NOMO-1 (cell line): ENCODE results near the gene SERINC2.
"Not testable (repeated sequence)": the region's sequence is repeated elsewhere in the genome, so short reads cannot be mapped to it uniquely, and the experiment has no call there.

ENCODE experiments used
- DNase-seq, 2 experiments: peaks; one replicate each; lab custom pipeline; 2025; ENCODE audit not compliant: unreplicated experiment in 2 of 2; lab: John Stamatoyannopoulos, UW

The SERINC2 gene

DNA sequence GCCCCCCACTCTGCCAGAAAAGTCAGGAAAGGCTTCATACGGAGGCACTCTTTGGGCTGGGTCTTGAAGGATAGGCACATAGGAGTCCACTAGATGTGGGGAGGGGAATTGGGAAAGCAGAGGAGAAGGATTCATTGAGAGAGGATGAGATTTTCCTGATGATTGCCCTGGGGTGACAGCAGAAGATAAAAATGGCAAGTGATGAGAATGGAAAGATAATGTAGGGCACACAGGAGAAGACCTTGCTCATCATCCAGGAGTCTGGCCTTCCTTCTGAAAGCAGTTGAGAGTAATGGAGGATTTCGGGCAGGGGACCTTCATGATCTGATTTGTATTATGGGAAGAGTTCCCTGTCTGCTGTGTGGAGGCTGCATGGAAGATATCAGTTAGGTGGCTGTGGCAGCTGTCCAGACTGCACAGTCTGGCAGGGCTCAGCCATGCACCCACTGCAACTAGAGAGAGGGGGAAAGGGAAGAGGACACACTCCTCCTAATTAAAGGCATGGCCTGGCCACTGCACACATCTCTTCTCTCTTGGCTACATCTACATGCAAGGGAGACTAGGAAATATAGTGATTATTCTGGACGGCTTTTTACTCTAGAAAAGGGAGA is 30.5 kb upstream of the SERINC2 start:
- DNase-seq: no peak

DNA sequence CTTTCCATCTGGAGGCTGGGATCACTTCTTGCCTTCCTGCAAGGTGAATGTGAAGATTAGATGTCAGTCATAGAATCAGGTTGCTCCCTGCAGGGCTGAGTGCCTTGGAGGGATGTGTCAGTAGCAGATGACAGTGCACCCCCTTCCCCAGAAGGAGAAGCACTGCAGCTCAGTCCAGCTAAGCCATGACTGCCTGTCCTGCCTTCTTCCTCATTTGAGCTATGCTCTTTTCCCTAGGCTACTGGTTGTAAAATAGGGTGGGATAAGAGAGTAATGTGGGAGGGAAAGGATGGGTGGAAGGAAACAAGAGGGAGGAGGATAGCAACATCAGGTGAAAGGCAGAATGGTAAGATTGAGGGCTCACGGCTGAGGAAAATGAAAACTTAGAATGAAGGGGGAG is 29.0 kb upstream of the SERINC2 start:
- DNase-seq: no peak

DNA sequence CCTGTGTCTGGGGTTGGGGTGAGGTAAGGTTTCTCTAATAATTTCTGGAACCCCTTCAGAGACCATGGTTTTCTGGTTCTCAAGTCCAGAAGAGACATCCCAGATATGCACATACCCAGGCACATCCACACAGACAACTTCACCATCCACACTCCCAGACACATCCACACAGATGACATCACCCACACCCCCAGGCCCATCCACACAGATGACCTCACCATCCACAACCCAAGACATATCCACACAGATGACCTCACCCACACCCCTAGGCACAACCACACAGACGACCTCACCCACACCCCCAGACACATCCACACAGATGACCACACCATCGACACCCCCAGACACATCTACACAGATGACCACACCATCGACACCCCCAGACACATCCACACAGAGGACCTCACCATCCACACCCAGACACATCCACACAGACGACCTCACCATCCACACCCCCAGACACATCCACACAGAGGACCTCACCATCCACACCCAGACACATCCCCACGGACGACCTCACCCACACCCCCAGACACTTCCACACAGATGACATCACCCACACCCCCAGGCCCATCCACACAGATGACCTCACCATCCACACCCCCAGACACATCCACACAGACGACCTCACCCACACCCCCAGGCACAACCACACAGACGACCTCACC is 26.3 kb upstream of the SERINC2 start:
- not testable (repeated sequence) for DNase-seq

DNA sequence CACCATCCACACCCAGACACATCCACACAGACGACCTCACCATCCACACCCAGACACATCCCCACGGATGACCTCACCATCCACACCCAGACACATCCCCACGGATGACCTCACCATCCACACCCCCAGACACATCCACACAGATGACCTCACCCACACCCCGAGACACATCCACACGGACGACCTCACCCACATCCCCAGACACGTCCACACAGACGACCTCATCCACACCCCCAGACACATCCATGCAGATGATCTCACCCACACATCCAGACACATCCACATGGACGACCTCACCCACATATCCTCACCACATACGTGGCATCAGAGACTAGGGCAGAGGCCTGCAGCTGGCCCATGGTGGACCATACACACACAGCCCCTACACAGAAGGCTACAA is 25.4 kb upstream of the SERINC2 start:
- no peak for DNase-seq

DNA sequence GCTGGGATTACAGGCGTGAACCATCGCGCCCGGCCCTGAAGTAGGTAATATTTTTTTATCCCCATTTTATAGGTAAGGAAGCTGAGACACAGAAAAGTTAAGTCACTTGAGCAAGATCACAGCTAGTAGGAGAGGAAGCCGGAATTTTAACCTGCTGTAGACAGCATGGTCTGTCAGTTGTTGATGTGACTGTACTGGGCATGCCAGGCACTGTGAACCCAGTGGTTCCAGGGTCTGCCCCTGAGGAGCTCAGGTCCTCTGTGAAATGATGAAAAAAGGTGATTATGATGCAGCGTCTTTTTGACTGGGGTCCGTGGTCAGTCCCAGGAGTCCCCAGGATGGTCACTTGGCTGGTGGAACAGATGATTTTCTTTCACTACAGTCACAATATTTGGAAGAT is 23.4 kb upstream of the SERINC2 start:
- no peak for DNase-seq

DNA sequence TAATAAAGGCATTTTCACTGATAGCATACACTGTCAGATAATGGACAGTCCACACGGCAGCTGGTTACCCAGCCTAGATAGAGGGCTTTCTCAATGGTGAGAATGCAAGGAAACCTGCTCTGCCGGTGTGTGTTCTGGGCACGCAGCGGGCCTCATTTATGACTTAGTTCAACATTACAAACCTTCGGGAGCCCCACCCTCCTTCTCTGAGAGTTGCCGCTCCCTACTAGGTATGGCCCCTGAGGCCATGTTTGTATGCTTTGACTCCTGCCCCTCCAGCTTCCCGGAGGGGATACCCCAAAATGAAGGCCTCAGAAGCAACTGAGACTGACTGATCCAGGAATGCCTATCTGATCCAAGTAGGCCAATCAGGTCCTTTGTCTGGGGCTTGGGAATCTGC is 22.9 kb upstream of the SERINC2 start:
- no peak for DNase-seq

DNA sequence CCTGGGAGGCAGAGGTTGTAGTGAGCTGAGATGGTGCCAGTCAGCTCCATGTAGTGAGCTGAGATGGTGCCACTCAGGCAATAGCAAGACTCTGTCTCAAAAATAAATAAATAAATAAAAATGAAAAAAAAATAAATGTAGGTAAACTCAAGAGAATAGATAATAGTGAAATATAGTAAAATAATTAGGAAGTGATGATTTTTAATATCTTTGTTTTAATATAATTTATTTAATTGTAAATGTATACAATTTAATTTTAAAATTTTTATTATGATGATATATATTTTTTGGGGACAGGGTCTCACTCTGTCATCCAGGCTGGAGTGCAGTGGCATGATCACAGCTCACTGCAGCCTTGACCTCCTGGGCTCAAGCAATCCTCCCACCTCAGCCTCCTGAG is 19.6 kb upstream of the SERINC2 start:
- DNase-seq: no peak

DNA sequence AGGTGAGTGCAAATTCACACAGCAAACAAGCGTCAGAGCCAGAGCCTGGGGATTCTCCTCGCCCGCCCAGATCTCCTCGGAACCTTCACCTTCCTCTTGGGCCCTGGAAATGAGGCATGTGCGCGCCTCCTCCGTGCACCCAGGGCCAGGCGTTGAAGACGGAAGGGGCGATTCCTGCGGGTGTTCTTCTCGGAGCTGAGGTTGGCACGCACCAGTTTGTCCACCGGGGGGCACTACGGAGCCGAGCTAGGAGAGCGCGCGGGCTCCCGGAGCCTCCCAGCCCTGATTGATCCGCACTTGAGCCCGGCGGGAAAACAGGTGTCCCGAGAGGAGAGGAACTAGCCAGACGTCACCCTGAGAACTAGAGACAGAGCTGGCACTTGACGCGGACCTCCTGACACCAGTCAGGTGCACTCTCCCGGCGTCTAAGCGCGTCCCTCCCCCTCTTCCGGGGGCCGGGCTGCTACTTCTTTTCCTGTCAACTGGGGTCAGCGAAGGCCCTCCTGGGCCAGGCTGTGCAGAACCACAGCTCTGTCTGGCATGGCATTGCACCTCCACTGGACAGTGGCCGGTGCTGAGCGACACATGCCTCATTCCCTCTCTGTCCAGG is 18.3 kb upstream of the SERINC2 start:
- DNase-seq: peak; percentile 69 to 77

DNA sequence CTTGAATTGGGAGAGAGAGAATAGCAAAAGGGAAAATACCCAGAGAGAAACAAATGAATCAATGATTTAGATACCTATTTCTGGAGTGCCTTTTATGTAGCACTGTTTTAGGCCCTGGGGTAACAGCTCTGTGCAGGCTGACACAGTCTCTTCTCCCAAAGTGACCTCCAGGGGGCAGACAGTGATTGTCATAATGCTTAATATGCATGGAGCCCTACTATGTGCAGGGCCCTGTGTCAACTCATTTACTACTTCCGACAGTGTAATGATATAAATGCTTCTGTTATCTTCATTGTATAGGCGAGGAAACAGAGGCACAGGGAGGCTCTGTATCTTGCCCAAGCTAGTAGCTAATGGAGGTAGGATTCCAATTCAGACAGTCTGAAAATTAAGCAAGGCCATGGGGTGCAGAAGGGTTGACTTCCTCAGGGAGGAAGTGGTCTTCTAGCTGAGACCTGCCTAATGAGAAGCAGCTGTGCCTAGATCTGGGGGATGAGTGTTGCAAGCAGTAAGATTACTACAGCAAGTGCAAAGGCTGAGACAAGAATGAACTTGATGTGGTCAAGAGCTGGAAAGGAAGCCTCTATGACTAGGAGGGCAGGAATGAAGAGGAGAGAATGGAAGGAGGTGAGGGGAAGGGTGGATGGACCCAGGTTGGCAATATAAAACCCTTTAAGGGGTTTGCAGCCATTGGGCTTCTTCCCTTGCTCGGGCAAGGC is 16.2 kb upstream of the SERINC2 start:
- peak; percentile 76 to 80 for DNase-seq

DNA sequence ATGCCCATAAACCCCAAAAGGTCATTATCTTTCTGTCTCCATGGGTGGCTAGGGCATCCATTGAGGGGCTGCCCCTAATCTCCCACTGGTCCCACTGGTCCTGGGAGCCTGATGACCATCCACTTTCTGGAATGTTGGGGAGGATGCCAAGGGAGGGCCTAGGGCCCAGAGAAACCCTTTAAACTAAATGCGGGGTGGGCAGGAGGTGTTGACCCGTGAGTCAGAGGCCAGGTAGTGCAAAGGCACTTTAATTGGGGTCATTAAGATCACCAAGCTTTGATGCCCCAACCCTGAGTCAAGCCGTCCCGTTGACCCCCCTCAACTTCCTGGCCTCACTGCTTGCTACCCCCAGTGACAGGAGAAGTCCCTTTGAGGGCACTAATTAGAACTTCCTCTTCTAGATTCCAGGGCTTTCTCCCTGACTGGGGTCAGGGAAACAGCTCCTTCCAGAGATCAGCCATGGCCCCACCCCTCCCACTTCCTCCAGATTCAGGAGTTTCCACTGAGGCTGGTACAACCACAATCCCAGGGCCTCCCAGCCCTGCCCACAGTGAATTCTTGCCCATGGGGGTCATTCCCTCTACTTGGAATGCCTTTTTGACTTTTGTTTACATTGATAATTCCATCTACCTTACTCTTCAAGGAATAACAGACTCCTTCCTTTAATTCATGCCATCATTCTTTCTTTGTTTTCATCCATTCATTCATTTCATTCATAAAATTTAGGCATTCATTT is 15.5 kb upstream of the SERINC2 start:
- DNase-seq: no peak

DNA sequence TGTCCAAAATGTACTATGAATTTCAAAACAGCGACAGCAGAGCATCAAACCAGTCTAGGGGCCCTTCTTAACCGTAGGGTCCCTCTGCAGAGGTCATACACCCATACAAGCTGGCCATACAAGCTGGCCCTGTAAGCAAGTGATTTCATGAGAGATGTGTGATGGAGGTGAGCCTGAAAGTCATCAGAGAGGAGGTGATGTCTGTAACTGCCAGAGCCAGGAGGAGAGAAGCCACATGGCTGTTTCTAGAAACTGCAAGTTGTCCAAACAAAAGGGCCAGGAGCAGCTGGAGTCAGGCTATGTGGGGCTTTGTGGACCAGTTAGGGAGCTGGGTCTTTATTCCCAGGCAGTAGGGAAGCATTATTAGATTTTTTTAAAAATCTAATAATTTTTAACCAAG is 14.8 kb upstream of the SERINC2 start:
- no peak for DNase-seq

DNA sequence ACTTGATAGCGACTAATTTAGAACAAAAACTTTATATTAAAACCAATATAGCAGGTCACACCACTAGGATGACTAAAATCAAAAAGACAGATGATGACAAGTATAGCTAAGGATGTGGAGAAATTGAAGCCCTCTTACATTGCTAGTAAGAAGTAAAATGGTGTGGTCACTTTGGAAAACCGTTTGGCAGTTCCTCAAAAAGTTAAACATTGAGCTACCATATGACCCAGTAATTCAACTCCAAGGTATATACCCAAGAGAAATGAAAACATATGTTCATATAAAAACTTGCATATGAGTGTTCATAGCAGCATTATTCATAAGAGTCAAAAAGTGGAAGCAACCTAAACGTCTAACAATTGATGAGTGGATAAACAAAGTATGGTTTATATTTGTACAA is 13.0 kb upstream of the SERINC2 start:
- no peak for DNase-seq

DNA sequence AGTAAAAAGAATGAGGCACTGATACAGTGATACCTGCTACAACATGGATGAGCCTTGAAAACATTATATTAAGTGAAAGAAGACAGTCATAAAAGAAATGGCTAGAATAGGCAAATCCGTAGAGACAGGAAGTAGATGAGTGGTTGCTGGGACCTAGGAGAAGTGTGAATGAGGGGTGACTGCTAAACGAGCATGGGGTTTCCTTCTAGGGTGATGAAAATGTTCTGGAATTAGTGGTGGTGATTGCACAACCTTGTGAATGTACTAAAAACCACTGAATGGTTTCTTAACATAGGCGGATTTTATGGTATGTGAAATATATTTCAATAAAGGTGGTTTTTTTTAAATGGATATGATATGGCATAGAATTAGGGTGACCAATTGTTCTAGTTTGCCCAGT is 12.6 kb upstream of the SERINC2 start:
- DNase-seq: peak; percentile 32 to 61

DNA sequence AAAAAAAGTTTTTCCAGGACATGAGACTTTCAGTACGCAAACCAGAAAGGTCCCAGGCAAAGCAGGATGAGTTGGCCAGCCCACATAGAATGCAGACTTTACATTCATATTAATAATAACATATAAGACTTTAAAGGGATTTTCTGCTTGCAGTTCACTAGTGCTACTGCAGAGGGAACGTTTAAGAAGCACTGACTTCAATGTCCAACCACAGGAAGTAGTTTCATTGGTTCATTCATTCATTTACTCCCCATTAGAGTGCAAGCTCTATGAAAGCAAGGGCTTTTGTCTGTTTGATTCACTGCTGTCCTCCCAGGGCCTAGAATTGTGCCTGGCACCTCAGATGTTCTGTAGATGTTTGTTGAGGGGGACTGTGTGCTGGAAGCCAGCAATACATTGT is 11.8 kb upstream of the SERINC2 start:
- no peak for DNase-seq

DNA sequence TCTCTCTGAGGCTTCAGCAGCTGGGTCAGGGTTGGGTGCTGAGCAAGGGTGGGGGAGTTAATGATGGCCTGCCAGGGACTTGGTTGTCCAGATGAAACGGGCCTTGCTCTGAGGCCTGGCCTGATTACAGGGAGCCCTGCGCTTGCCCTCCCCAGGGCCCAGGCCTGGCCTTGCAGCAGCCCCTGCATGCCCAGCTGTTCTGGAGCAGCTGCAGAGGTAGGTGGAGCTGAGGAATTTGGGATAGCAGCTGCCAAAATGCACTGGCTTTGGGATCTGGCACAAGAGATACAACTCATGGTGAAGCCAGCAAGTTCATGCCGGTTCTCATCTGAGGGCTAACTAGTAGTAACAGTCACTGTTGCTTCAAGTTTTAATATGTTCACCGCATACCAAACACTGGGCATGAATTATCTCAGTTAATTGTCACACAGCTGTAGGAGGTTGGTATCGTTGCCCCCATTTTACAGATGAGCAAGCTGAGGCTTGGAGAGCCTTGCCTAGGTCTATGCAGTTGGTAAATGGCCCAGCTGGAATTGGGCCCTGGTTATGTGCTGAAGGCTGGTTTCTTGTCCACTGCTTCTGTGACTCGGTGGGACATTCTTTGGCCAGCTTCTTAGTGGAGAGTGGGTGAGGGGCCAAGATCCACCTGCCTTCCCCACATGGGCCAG is 7.3 kb upstream of the SERINC2 start:
- no peak for DNase-seq

DNA sequence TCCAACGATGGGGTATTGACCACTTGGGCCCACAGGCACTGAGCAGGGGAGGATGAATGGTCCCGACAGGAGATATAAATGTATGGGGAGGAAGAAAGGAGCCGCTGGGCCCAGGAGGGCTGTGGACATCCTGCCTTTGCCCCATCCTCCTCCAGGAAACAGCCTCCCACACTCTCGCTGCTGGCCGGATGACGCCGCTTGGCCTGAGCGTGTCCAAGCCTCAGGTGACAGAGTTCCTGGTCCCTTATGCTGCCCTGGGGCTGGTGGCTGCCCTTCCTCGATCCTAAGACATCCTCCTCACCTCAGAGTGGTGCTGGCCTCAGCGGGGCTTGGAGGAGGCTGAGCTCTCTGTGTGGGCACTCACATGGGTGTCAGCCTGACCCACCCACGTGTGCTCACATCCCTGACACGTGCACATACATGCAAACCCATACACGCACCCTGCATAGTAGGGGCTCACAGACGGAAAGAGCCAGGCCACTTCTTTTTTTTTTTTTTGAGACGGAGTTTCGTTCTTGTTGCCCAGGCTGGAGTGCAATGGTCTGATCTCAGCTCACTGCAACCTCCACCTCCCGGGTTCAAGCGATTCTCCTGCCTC is 5.9 kb upstream of the SERINC2 start:
- DNase-seq: no peak

DNA sequence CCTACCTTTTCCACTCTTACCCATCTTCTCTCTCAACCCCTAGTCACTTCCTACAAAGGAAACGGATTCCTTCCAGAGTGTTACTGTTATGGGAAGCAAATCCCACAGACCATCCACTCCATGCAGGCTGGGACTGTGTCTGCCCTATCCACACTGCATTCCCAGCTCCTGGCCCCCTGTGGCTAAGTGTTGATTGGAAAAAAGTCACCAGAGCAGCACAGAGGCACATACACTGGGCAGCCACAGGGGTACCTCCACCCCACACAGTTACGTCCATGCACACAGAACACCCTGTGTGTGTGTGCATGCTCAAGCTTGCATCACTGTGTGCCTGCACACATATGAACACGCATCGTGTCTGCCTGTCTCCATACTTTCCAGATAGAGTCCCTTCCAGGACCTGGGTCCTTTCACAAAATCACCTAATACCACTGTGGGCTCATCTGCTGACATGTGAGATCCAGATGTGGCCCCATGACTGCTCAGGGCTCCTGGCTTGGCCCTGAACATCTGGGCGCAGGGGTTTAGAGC is 4.2 kb upstream of the SERINC2 start:
- no peak for DNase-seq

DNA sequence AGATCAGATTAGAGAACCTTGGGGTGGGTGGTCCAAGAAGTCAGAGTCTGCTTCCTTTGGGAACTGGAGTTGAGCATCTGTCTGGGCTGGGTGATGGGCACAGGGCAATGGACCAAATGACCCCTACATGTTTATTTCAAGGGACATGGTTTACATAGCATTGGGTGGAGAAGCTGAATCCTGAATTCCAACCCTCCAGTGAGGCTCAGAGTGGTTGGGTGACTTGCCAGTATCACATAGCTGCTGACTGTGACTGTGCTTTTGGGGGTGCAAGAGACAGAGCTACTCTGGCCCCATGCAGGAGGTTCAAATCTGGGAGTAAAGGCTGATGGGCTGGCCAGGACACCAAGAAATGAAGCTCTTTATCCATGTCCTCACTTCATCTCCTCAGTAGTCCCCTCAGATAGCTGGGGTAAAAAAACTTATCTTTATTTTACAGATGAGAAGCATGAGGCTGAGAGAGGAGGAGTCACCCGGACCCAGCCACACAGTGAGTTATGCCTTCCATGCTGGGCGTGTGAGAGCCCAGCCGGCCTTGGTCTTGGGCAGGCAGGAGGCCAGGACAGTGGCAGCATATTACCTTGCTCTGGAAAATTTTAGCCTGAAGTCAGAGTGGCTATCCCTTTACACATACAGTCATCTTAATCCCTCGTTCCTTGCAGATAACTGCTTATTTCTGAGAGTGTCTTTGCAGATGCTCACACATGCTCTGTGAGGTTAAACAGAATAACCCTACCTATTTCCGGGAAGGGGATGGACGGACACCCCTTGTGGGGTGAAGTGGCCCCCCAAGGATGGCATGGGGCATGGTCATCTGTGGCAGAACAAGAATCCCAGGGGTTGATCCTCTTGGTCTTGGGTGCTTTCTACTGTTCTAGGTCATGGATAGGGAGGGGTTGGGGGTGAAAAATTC is 2.8 kb upstream of the SERINC2 start:
- DNase-seq: no peak

DNA sequence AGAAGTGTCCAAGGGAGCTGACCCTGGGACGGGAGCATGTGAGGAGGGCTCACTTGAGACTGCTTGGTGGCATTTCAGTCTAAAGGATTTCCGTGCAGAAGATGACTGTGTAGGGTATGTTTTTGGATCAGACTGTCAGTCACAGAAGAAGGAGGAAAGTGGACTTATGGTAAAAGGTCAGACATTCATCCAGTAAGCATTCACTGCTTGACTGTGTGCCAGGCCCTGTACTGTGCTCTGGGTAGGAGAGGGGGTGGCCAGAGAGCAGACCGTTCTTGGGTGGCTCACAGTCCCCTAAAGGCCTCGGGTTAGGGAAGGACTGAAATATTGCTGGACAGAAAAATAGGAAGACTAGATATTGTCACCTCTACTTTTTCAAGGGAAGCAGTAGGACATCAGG is 2.1 kb upstream of the SERINC2 start:
- DNase-seq: no peak
